Neuronal stem cell (in vitro differentiated cells): Measurements from ENCODE around the gene ATP4A.
A peak's percentile ranks its signal among the peaks of the same experiment; 100 is the strongest.

Experiments used
- DNase-seq: peaks from one replicate; pipeline ENCODE4 v3.0.0-alpha.2; 2013; ENCODE audit warnings: low spot score
- H2AFZ ChIP-seq: one replicate; pipeline ENCODE4 v1.6.1; 2013; ENCODE audit warnings: mild to moderate bottlenecking, low read length, inconsistent platforms
- H2AK5ac ChIP-seq: 2 replicates; pipeline ENCODE4 v1.6.1; 2013; ENCODE audit warnings: low read depth, mild to moderate bottlenecking, inconsistent platforms, low read length, moderate library complexity, mixed read lengths
- H2BK120ac ChIP-seq: 2 replicates; pipeline ENCODE4 v1.6.1; 2013; ENCODE audit warnings: low read depth, mild to moderate bottlenecking, inconsistent platforms, low read length, moderate library complexity, mixed read lengths
- H2BK12ac ChIP-seq: one replicate; pipeline ENCODE4 v1.6.1; 2013; ENCODE audit warnings: low read length, inconsistent platforms
- H2BK15ac ChIP-seq: 2 replicates; pipeline ENCODE4 v1.6.1; 2013; ENCODE audit warnings: mild to moderate bottlenecking, low read length, inconsistent platforms, mixed read lengths
- H2BK5ac ChIP-seq: one replicate; pipeline ENCODE4 v1.6.1; 2013; ENCODE audit warnings: inconsistent platforms, mild to moderate bottlenecking, low read length, moderate library complexity
- H3K14ac ChIP-seq: one replicate; pipeline ENCODE4 v1.6.1; 2013; ENCODE audit warnings: low read length, inconsistent platforms
- H3K18ac ChIP-seq: 2 replicates; pipeline ENCODE4 v1.6.1; 2013; ENCODE audit warnings: low read length, inconsistent platforms
- H3K23ac ChIP-seq: 2 replicates; pipeline ENCODE4 v1.6.1; 2013; ENCODE audit warnings: low read depth, mild to moderate bottlenecking, mixed read lengths, low read length, inconsistent platforms; ENCODE audit not compliant: poor library complexity
- H3K27ac ChIP-seq: replicated peaks from 3 replicates; pipeline ENCODE4 v1.5.1; 2013; ENCODE audit warnings: low read length, inconsistent platforms
- H3K27me3 ChIP-seq, 3 experiments: 2 replicates each; pipeline ENCODE4 v1.6.1; 2013; ENCODE audit warnings: low read length in 3 of 3, mild to moderate bottlenecking in 2 of 3, inconsistent platforms in 1 of 3, low read depth in 1 of 3, mixed read lengths in 1 of 3, moderate library complexity in 1 of 3; ENCODE audit not compliant: control insufficient read depth in 3 of 3, insufficient read depth in 3 of 3
- H3K36me3 ChIP-seq, 2 donors: replicated peaks in 1 of 2; 2 replicates each; pipeline ENCODE4 v1.6.1; 2013; ENCODE audit warnings: low read length in 2 of 2; ENCODE audit not compliant: control insufficient read depth in 2 of 2, insufficient read depth in 2 of 2
- H3K4ac ChIP-seq: 2 replicates; pipeline ENCODE4 v1.6.1; 2013; ENCODE audit warnings: inconsistent platforms, mild to moderate bottlenecking, low read length, moderate library complexity
- H3K4me1 ChIP-seq, 2 donors: 1 replicate in 1 of 2; 2 replicates in 1 of 2; pipeline ENCODE4 v1.6.1; 2013; ENCODE audit warnings: low read length in 2 of 2, low read depth in 1 of 2; ENCODE audit not compliant: control insufficient read depth in 2 of 2, insufficient read depth in 1 of 2
- H3K4me2 ChIP-seq: one replicate; pipeline ENCODE4 v1.6.1; 2013; ENCODE audit warnings: mild to moderate bottlenecking, low read length, inconsistent platforms; ENCODE audit not compliant: insufficient read depth, poor library complexity, severe bottlenecking
- H3K4me3 ChIP-seq, 2 donors: 2 replicates each; pipeline ENCODE4 v1.5.1; 2013; ENCODE audit warnings: low read length in 2 of 2, mild to moderate bottlenecking in 2 of 2, inconsistent platforms in 1 of 2, moderate library complexity in 1 of 2
- H3K79me1 ChIP-seq: one replicate; pipeline ENCODE4 v1.6.1; 2013; ENCODE audit warnings: low read depth, mild to moderate bottlenecking, inconsistent platforms, low read length, moderate library complexity
- H3K9ac ChIP-seq: one replicate; pipeline ENCODE4 v1.6.1; 2013; ENCODE audit warnings: mild to moderate bottlenecking, low read depth, low read length, inconsistent platforms; ENCODE audit not compliant: poor library complexity
- H3K9me3 ChIP-seq, 2 donors: replicated peaks in 1 of 2; 2 replicates each; pipeline versions ENCODE3 to v1.6.1; 2013; ENCODE audit warnings: low read length in 2 of 2, mild to moderate bottlenecking in 2 of 2, inconsistent platforms in 1 of 2, low read depth in 1 of 2, mixed read lengths in 1 of 2, moderate library complexity in 1 of 2; ENCODE audit not compliant: control insufficient read depth in 2 of 2, insufficient read depth in 1 of 2
- H4K8ac ChIP-seq: one replicate; pipeline ENCODE4 v1.6.1; 2013; ENCODE audit warnings: low read depth, mild to moderate bottlenecking, inconsistent platforms, low read length, moderate library complexity
- H4K91ac ChIP-seq: one replicate; pipeline ENCODE4 v1.6.1; 2013; ENCODE audit warnings: low read length, low read depth, mild to moderate bottlenecking, inconsistent platforms; ENCODE audit not compliant: poor library complexity
- WGBS, 2 donors: extraction: QIAGEN DNeasy Blood & Tissue Kit; methylation state at CpG; one replicate each; pipeline ENCODE4 v1.1.7; 2013; ENCODE audit warnings: missing lambda C conversion rate in 2 of 2, mixed read lengths in 1 of 2; ENCODE audit not compliant: insufficient read length in 2 of 2, insufficient replicate concordance in 1 of 2; ENCODE audit errors: extremely low coverage in 2 of 2; 5-methylcytosine and 5-hydroxymethylcytosine counted together

Gene ATP4A

GRCh38 chr19:35549174-35549788 is 14.2 kb downstream of the ATP4A start:
- no peak overlapping the region for H2AFZ ChIP-seq
- no peak overlapping the region for H2BK5ac ChIP-seq
- H4K8ac ChIP-seq = peak overlapping the region; percentile 83
- H4K91ac ChIP-seq = no peak overlapping the region
- H3K79me1 ChIP-seq = peaks cover 4% of the 10 kb centered on the region
- peak; percentile 80 for DNase-seq
- no peak overlapping the region for H3K4me3 ChIP-seq
- H3K36me3 ChIP-seq = peaks cover 12 to 27% of the 10 kb centered on the region in 2 donors
- H2BK120ac ChIP-seq = no peak overlapping the region
- no peaks in the 10 kb centered on the region for H3K9me3 ChIP-seq
- H3K4ac ChIP-seq = no peak overlapping the region
- H2AK5ac ChIP-seq = no peak overlapping the region
- H3K4me1 ChIP-seq = peaks cover 5 to 8% of the 10 kb centered on the region in 2 donors
- H3K14ac ChIP-seq = no peak overlapping the region
- H3K27me3 ChIP-seq = peaks cover 0 to 2% (median 0%) of the 10 kb centered on the region in 3 experiments
- no peak overlapping the region for H3K18ac ChIP-seq
- no peak overlapping the region for H3K23ac ChIP-seq
- no peak overlapping the region for H3K9ac ChIP-seq
- no peak overlapping the region for H2BK15ac ChIP-seq
- H2BK12ac ChIP-seq = no peak overlapping the region
- no CpG with 5 or more reads among the region's 6 CpGs for WGBS, 2 donors
- H3K27ac ChIP-seq = no peak overlapping the region
- no peak overlapping the region for H3K4me2 ChIP-seq

GRCh38 chr19:35546532-35546931 is 16.9 kb downstream of the ATP4A start:
- H3K4me2 ChIP-seq = peak overlapping the region; percentile 69
- H3K9me3 ChIP-seq = peaks cover 0 to 2% of the 10 kb centered on the region in 2 donors
- H3K9ac ChIP-seq = peak overlapping the region; percentile 53
- no CpG with 5 or more reads among the region's 8 CpGs for WGBS, 2 donors
- no peak overlapping the region for H2BK120ac ChIP-seq
- no peak overlapping the region for H2BK5ac ChIP-seq
- H2BK15ac ChIP-seq = no peak overlapping the region
- no peak overlapping the region for H3K23ac ChIP-seq
- peak overlapping the region in 1 of 2 donors; percentile 71 for H3K4me3 ChIP-seq
- no peak overlapping the region for H2BK12ac ChIP-seq
- peaks cover 21 to 45% of the 10 kb centered on the region in 2 donors for H3K36me3 ChIP-seq
- H3K79me1 ChIP-seq = peaks cover 7% of the 10 kb centered on the region
- H3K4me1 ChIP-seq = peaks cover 5 to 8% of the 10 kb centered on the region in 2 donors
- H3K18ac ChIP-seq = no peak overlapping the region
- no peak overlapping the region for H3K14ac ChIP-seq
- H3K4ac ChIP-seq = no peak overlapping the region
- no peak overlapping the region for H4K91ac ChIP-seq
- H3K27me3 ChIP-seq = no peaks in the 10 kb centered on the region
- DNase-seq = no peak
- H2AFZ ChIP-seq = no peak overlapping the region
- no peak overlapping the region for H3K27ac ChIP-seq
- no peak overlapping the region for H4K8ac ChIP-seq
- no peak overlapping the region for H2AK5ac ChIP-seq

- Histone ChIP-seq H2BK5ac (peak overlapping the region; percentile 89), H3K4ac (no peak overlapping the region), H3K4me1 (peaks cover 5 to 8% of the 10 kb centered on the region in 2 donors), H3K9ac (peak overlapping the region; percentile 95), H3K23ac (peak overlapping the region; percentile 82), H2BK12ac (no peak overlapping the region), H2AFZ (peak overlapping the region; percentile 98), H2BK120ac (no peak overlapping the region), H3K18ac (peak overlapping the region; percentile 88), H3K9me3 (peaks cover 0 to 2% of the 10 kb centered on the region in 2 donors), H3K27me3 (no peaks in the 10 kb centered on the region), H3K4me2 (peak overlapping the region; percentile 69), H3K36me3 (peaks cover 21 to 45% of the 10 kb centered on the region in 2 donors), H3K4me3 (peak overlapping the region; percentile 71 to 97), H2AK5ac (no peak overlapping the region), H2BK15ac (no peak overlapping the region), H3K27ac (no peak overlapping the region), H4K8ac (no peak overlapping the region), H4K91ac (no peak overlapping the region), H3K14ac (peak overlapping the region; percentile 59), H3K79me1 (peaks cover 7% of the 10 kb centered on the region)
- WGBS, 2 donors = no CpG with 5 or more reads among the region's 27 CpGs
- DNase-seq = no peak
Observed at GRCh38 chr19:35545855-35546381, 17.5 kb downstream of the ATP4A start.

- no CpG with 5 or more reads among the region's 85 CpGs for WGBS, 2 donors
- peaks cover 5 to 8% of the 10 kb centered on the region in 2 donors for H3K4me1 ChIP-seq
- H2AFZ ChIP-seq = peak within 1 kb of the TSS; percentile 98
- H2BK120ac ChIP-seq = peak within 1 kb of the TSS; percentile 84
- peak within 1 kb of the TSS; percentile 59 for H3K14ac ChIP-seq
- no peak within 1 kb of the TSS for H4K8ac ChIP-seq
- H3K9me3 ChIP-seq = peaks cover 0 to 2% of the 10 kb centered on the region in 2 donors
- peak within 1 kb of the TSS; percentile 69 for H3K4me2 ChIP-seq
- H3K9ac ChIP-seq = peak within 1 kb of the TSS; percentile 95
- no peak within 1 kb of the TSS for H3K4ac ChIP-seq
- no peak within 1 kb of the TSS for H2BK15ac ChIP-seq
- peaks cover 18 to 50% of the 10 kb centered on the region in 2 donors for H3K36me3 ChIP-seq
- H2AK5ac ChIP-seq = peak within 1 kb of the TSS; percentile 4
- H3K79me1 ChIP-seq = peaks cover 7% of the 10 kb centered on the region
- H4K91ac ChIP-seq = no peak within 1 kb of the TSS
- no peaks in the 10 kb centered on the region for H3K27me3 ChIP-seq
- H3K23ac ChIP-seq = peak within 1 kb of the TSS; percentile 82
- DNase-seq = peak; percentile 81
- H3K4me3 ChIP-seq = peak within 1 kb of the TSS; percentile 71 to 97
- no peak within 1 kb of the TSS for H3K27ac ChIP-seq
- H2BK5ac ChIP-seq = peak within 1 kb of the TSS; percentile 89
- no peak within 1 kb of the TSS for H2BK12ac ChIP-seq
- H3K18ac ChIP-seq = peak within 1 kb of the TSS; percentile 92
Observed at GRCh38 chr19:35545001-35545854, 18.2 kb downstream of the ATP4A start, which contains the start of gene TMEM147. TSS of gene TMEM147 (plus strand) at chr19:35545626. CDS start at chr19:35545740, 114 bp downstream.
